K562 (cell line): ENCODE measurements around the gene SDC3. TPM values are rescaled to one million over a fixed set of nuclear protein-coding genes. Genes with fewer than 3 reads are reported as not detected.

Source experiments
- DACH1 ChIP-seq: fragments of 450-650 bp; IDR thresholded peaks from 2 replicates; pipeline ENCODE4 v1.6.1; 2018; ENCODE audit not compliant: partially characterized antibody
- FOXP1 ChIP-seq: sonication (generic); formaldehyde crosslinking; IDR thresholded peaks from 2 replicates; pipeline ENCODE4 v1.8.0; 2022; ENCODE audit warnings: mild to moderate bottlenecking, missing genetic modification reagents
- HCFC1 ChIP-seq: IDR thresholded peaks from 2 replicates; pipeline ENCODE4 v1.6.1; 2012; ENCODE audit warnings: low read depth, low read length, improper control_type of control experiment
- HNRNPUL1 ChIP-seq: fragments of 200-400 bp; formaldehyde crosslinking; IDR thresholded peaks from 2 replicates; pipeline ENCODE4 v1.6.1; 2017; ENCODE audit warnings: low read length
- MYC ChIP-seq, 2 experiments: fragments of 250-450 bp in 1 of 2; sonication (Bioruptor Pico) in 1 of 2; IDR thresholded peaks; 2 replicates each; pipeline versions ENCODE4 v1.5.1 to v1.6.1; 2012 to 2021; ENCODE audit warnings: low read depth in 2 of 2, borderline replicate concordance in 1 of 2, improper control_type of control experiment in 1 of 2, low read length in 1 of 2, mild to moderate bottlenecking in 1 of 2, moderate library complexity in 1 of 2
- MYNN ChIP-seq, 2 experiments: sonication (generic); formaldehyde crosslinking in 1 of 2; IDR thresholded peaks; 2 replicates each; pipeline versions ENCODE4 v1.5.0 to v1.6.1; 2016 to 2020; ENCODE audit warnings: antibody characterized with exemption in 1 of 2, missing genetic modification reagents in 1 of 2
- NCOA6 ChIP-seq: fragments of 450-650 bp; IDR thresholded peaks from 2 replicates; pipeline ENCODE4 v1.6.1; 2017; ENCODE audit warnings: mild to moderate bottlenecking
- NFIC ChIP-seq: fragments of 450-650 bp; IDR thresholded peaks from 2 replicates; pipeline ENCODE4 v1.6.1; 2017; ENCODE audit warnings: mild to moderate bottlenecking, inconsistent platforms
- NR2C2 ChIP-seq, 2 experiments: fragments of 200-800 bp in 1 of 2; sonication (Bioruptor generic) in 1 of 2; sonication (generic) in 1 of 2; formaldehyde crosslinking in 1 of 2; IDR thresholded peaks; 2 replicates each; pipeline versions ENCODE4 v1.6.1 to v1.8.0; 2016 to 2022; ENCODE audit warnings: mild to moderate bottlenecking in 1 of 2, missing compliant biosample characterization in 1 of 2, missing genetic modification characterization in 1 of 2, missing genetic modification reagents in 1 of 2
- NR4A1 ChIP-seq, 2 experiments: fragments of 250-450 bp in 1 of 2; fragments of 450-650 bp in 1 of 2; sonication (Bioruptor Pico) in 1 of 2; IDR thresholded peaks; 2 replicates each; pipeline versions ENCODE4 v1.4.0 to v1.6.1; 2016 to 2020; ENCODE audit warnings: mild to moderate bottlenecking in 2 of 2, missing compliant biosample characterization in 1 of 2, missing genetic modification characterization in 1 of 2, moderate library complexity in 1 of 2
- POLR3A ChIP-seq: IDR thresholded peaks from 2 replicates; pipeline ENCODE4 v1.6.1; 2011; ENCODE audit warnings: borderline replicate concordance, mild to moderate bottlenecking, moderate library complexity; ENCODE audit not compliant: insufficient read length, insufficient read depth; ENCODE audit errors: extremely low read depth
- SRSF9 ChIP-seq: fragments of 200-400 bp; formaldehyde crosslinking; IDR thresholded peaks from 2 replicates; pipeline ENCODE4 v1.6.1; 2017; ENCODE audit warnings: low read depth, low read length, borderline replicate concordance
- TEAD4 ChIP-seq, 2 experiments: sonication (generic) in 1 of 2; formaldehyde crosslinking in 1 of 2; IDR thresholded peaks; 2 replicates each; pipeline versions ENCODE4 v1.6.1 to v1.8.0; 2012 to 2022; ENCODE audit warnings: borderline replicate concordance in 1 of 2, inconsistent platforms in 1 of 2, low read length in 1 of 2, mild to moderate bottlenecking in 1 of 2, missing genetic modification reagents in 1 of 2
- polyA plus RNA-seq, 8 experiments: library from polyadenylated mRNA; depleted of rRNA in 4 of 8; stranded (reverse) in 5 of 8; unstranded in 3 of 8; fragments of >200 nt; fragmentation: Nextera tagmentation in 2 of 8; fragmentation: Illumina TruSeq in 1 of 8; extraction: Ambion mirVana in 2 of 8; extraction: Trizol in 1 of 8; gene quantifications; 2 replicates each; pipeline versions ENCODE4 v1.2.1 to v1.2.3, GENCODE V29; 2011 to 2014; ENCODE audit warnings: inconsistent platforms in 1 of 8, missing spikeins in 1 of 8
- total RNA-seq, 7 experiments: library from RNA; depleted of rRNA in 6 of 7; stranded (reverse); fragments of >200 nt in 6 of 7; fragmentation: Illumina TruSeq in 2 of 7; extraction: Trizol in 2 of 7; gene quantifications; 2 replicates each; pipeline versions ENCODE4 v1.2.1 to v1.2.3, GENCODE V29; 2011 to 2021; ENCODE audit warnings: low replicate concordance in 1 of 7
- TF ChIP-seq, protein P1 (sequence below): sonication (generic); formaldehyde crosslinking; IDR thresholded peaks from 2 replicates; pipeline ENCODE4 v1.8.0; 2022; ENCODE audit warnings: missing genetic modification reagents, mild to moderate bottlenecking, borderline replicate concordance
- TF ChIP-seq, protein P2 (sequence below): fragments of 450-650 bp; IDR thresholded peaks from 2 replicates; pipeline ENCODE4 v1.6.1; 2018; ENCODE audit not compliant: partially characterized antibody
- TF ChIP-seq, protein P3 (sequence below): fragments of 200-800 bp; sonication (Bioruptor generic); IDR thresholded peaks from 2 replicates; pipeline ENCODE4 v1.6.1; 2017; ENCODE audit warnings: missing genetic modification characterization, missing compliant biosample characterization

The SDC3 gene
- total and polyA plus RNA-seq, 9 of the 15 experiments (the other 6 are each of a cell fraction or from before 2014, with no cell fraction given), result 0.38 to 44.1 (median 12.1) TPM

DNA sequence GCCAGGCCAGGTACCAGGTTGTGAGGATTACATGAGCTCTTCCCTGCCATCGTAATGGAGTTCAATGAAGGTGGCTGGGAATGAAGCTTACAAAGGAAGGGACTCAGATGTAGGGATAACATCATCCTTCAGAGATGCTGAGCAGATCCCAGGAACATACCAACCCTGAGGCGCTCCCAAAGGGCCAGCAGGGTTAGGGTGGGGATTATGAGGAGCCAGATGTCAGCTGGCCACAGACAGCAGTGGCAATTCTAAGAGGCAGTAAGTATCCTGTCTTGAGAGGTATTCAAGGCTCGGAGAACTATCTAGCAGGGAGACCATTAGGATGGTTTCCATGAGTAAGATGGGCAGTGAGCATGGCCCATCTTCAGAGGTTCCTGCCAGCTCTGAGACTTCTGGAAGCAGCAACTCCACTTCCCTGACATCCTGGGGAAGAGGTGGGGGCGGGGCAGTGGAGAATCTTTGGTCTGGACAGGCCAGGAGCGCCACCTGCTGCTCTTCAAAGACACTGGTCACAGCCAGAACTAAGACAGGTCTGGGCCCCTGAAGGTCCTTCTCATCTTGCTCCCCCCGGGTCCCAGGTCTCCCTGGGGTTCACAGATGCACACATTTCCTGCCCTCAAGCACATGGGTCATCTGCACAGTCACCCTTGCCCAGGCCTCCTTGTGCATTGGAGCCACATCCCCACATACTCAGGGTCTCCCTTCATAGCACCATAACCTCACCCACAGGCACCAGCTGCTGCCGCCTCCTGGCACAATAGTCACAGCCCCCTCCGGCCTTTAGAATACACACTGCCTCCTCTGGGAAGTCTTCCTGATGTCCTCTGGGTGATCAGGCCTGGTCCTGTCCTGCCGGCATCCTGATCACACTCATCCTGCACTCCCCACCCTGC is 2.7 kb upstream of the SDC3 start (continued):
- TF ChIP-seq, protein P1, sequence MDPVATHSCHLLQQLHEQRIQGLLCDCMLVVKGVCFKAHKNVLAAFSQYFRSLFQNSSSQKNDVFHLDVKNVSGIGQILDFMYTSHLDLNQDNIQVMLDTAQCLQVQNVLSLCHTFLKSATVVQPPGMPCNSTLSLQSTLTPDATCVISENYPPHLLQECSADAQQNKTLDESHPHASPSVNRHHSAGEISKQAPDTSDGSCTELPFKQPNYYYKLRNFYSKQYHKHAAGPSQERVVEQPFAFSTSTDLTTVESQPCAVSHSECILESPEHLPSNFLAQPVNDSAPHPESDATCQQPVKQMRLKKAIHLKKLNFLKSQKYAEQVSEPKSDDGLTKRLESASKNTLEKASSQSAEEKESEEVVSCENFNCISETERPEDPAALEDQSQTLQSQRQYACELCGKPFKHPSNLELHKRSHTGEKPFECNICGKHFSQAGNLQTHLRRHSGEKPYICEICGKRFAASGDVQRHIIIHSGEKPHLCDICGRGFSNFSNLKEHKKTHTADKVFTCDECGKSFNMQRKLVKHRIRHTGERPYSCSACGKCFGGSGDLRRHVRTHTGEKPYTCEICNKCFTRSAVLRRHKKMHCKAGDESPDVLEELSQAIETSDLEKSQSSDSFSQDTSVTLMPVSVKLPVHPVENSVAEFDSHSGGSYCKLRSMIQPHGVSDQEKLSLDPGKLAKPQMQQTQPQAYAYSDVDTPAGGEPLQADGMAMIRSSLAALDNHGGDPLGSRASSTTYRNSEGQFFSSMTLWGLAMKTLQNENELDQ (CRISPR knock-in tag), result no peak
- no peak for TF ChIP-seq SRSF9
- peak; percentile 77; the same call in 1 of the 2 replicates for TF ChIP-seq FOXP1
- peak; percentile 31 for TF ChIP-seq DACH1
- no peak for TF ChIP-seq TEAD4 (IDR thresholded peaks at IDR 0.05; ENCODE audit: low read length)
- no peak for TF ChIP-seq TEAD4 (CRISPR knock-in tag; IDR thresholded peaks at IDR 0.05; ENCODE audit: borderline replicate concordance)
- TF ChIP-seq NR2C2 (CRISPR knock-in tag; IDR thresholded peaks at IDR 0.05), result peak; percentile 71; the same call in 1 of the 2 replicates
- TF ChIP-seq NR2C2 (tag; IDR thresholded peaks at IDR 0.05), result no peak
- TF ChIP-seq, protein P2, sequence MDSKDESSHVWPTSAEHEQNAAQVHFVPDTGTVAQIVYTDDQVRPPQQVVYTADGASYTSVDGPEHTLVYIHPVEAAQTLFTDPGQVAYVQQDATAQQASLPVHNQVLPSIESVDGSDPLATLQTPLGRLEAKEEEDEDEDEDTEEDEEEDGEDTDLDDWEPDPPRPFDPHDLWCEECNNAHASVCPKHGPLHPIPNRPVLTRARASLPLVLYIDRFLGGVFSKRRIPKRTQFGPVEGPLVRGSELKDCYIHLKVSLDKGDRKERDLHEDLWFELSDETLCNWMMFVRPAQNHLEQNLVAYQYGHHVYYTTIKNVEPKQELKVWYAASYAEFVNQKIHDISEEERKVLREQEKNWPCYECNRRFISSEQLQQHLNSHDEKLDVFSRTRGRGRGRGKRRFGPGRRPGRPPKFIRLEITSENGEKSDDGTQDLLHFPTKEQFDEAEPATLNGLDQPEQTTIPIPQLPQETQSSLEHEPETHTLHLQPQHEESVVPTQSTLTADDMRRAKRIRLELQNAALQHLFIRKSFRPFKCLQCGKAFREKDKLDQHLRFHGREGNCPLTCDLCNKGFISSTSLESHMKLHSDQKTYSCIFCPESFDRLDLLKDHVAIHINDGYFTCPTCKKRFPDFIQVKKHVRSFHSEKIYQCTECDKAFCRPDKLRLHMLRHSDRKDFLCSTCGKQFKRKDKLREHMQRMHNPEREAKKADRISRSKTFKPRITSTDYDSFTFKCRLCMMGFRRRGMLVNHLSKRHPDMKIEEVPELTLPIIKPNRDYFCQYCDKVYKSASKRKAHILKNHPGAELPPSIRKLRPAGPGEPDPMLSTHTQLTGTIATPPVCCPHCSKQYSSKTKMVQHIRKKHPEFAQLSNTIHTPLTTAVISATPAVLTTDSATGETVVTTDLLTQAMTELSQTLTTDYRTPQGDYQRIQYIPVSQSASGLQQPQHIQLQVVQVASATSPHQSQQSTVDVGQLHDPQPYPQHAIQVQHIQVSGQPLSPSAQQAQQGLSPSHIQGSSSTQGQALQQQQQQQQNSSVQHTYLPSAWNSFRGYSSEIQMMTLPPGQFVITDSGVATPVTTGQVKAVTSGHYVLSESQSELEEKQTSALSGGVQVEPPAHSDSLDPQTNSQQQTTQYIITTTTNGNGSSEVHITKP, result peak; percentile 12
- no peak for TF ChIP-seq POLR3A
- TF ChIP-seq NR4A1 (CRISPR knock-in tag; IDR thresholded peaks at IDR 0.05), result no peak
- peak; percentile 37; the same call in 1 of the 2 replicates for TF ChIP-seq NR4A1 (tag; IDR thresholded peaks at IDR 0.05)
- TF ChIP-seq HCFC1, result 0 out of 2 replicates have a peak, but pooled peaks have one; percentile 25
- TF ChIP-seq HNRNPUL1, result no peak
- no peak for TF ChIP-seq NFIC
- peak; percentile 57 for TF ChIP-seq MYC (IDR thresholded peaks at IDR 0.05; ENCODE audit: low read depth, low read length)
- 0 out of 2 replicates have a peak, but pooled peaks have one; percentile 34 for TF ChIP-seq MYC (CRISPR knock-in tag; IDR thresholded peaks at IDR 0.05; ENCODE audit: borderline replicate concordance, low read depth)
- TF ChIP-seq, protein P3, sequence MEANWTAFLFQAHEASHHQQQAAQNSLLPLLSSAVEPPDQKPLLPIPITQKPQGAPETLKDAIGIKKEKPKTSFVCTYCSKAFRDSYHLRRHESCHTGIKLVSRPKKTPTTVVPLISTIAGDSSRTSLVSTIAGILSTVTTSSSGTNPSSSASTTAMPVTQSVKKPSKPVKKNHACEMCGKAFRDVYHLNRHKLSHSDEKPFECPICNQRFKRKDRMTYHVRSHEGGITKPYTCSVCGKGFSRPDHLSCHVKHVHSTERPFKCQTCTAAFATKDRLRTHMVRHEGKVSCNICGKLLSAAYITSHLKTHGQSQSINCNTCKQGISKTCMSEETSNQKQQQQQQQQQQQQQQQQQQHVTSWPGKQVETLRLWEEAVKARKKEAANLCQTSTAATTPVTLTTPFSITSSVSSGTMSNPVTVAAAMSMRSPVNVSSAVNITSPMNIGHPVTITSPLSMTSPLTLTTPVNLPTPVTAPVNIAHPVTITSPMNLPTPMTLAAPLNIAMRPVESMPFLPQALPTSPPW (CRISPR knock-in tag), result peak; percentile 81
- no peak for TF ChIP-seq NCOA6
- TF ChIP-seq MYNN (IDR thresholded peaks at IDR 0.05), result 0 out of 2 replicates have a peak, but pooled peaks have one; percentile 71
- TF ChIP-seq MYNN (CRISPR knock-in tag; IDR thresholded peaks at IDR 0.05), result no peak
